ENCODE measurements around the gene MACO1. TPM values are rescaled to one million over a fixed set of nuclear protein-coding genes. Genes with fewer than 3 reads are reported as not detected.

MACO1 gene
- total RNA-seq, 1 donor from 2014 or later = 85.4 TPM

- peaks cover 12% of the 10 kb centered on the region for H3K27me3 Mint-ChIP-seq (ENCODE audit: unreplicated experiment)
- DNase-seq = no peak
- peaks cover 4% of the 10 kb centered on the region for H3K4me1 Mint-ChIP-seq (ENCODE audit: low read depth, unreplicated experiment)
- no peaks in the 10 kb centered on the region for H3K36me3 Mint-ChIP-seq (ENCODE audit: unreplicated experiment)
- peaks cover 2% of the 10 kb centered on the region for H3K9me3 Mint-ChIP-seq (ENCODE audit: unreplicated experiment)
- H3K27ac Mint-ChIP-seq (ENCODE audit: unreplicated experiment) = no peak overlapping the region
- H3K4me3 Mint-ChIP-seq (ENCODE audit: unreplicated experiment) = no peak overlapping the region
- no peak for TF ChIP-seq CTCF (IDR thresholded peaks at IDR 0.05; ENCODE audit: partially characterized antibody, unreplicated experiment)
Measured at GRCh38 chr1:25536124-25536523, 105.4 kb downstream of the MACO1 start.

GRCh38 chr1:25537153-25537831 lies 106.6 kb downstream of the MACO1 start:
- no peak for DNase-seq

GRCh38 chr1:25538191-25538767 lies 107.6 kb downstream of the MACO1 start:
- DNase-seq = no peak
- Mint-ChIP-seq H3K9me3 (ENCODE audit: unreplicated experiment) (peaks cover 2% of the 10 kb centered on the region), H3K27ac (ENCODE audit: unreplicated experiment) (no peak overlapping the region), H3K4me1 (ENCODE audit: low read depth, unreplicated experiment) (peaks cover 4% of the 10 kb centered on the region), H3K4me3 (ENCODE audit: unreplicated experiment) (no peak overlapping the region), H3K36me3 (ENCODE audit: unreplicated experiment) (no peaks in the 10 kb centered on the region), H3K27me3 (ENCODE audit: unreplicated experiment) (peaks cover 21% of the 10 kb centered on the region)
- no peak for TF ChIP-seq CTCF (IDR thresholded peaks at IDR 0.05; ENCODE audit: partially characterized antibody, unreplicated experiment)

More at GRCh38 chr1:25537153-25537831, 106.6 kb downstream of the MACO1 start:
- no peak overlapping the region for H3K27ac Mint-ChIP-seq (ENCODE audit: unreplicated experiment)
- peaks cover 16% of the 10 kb centered on the region for H3K27me3 Mint-ChIP-seq (ENCODE audit: unreplicated experiment)
- H3K9me3 Mint-ChIP-seq (ENCODE audit: unreplicated experiment) = peaks cover 2% of the 10 kb centered on the region
- no peak overlapping the region for H3K4me3 Mint-ChIP-seq (ENCODE audit: unreplicated experiment)
- no peaks in the 10 kb centered on the region for H3K36me3 Mint-ChIP-seq (ENCODE audit: unreplicated experiment)
- no peak for TF ChIP-seq CTCF (IDR thresholded peaks at IDR 0.05; ENCODE audit: partially characterized antibody, unreplicated experiment)
- H3K4me1 Mint-ChIP-seq (ENCODE audit: low read depth, unreplicated experiment) = peaks cover 4% of the 10 kb centered on the region

- Mint-ChIP-seq H3K27me3 (ENCODE audit: unreplicated experiment) (peaks cover 18% of the 10 kb centered on the region), H3K27ac (ENCODE audit: unreplicated experiment) (peak overlapping the region; percentile 43), H3K9me3 (ENCODE audit: unreplicated experiment) (peaks cover 2% of the 10 kb centered on the region), H3K4me1 (ENCODE audit: low read depth, unreplicated experiment) (peaks cover 4% of the 10 kb centered on the region), H3K4me3 (ENCODE audit: unreplicated experiment) (no peak overlapping the region), H3K36me3 (ENCODE audit: unreplicated experiment) (no peaks in the 10 kb centered on the region)
- peak; percentile 50 for DNase-seq
- TF ChIP-seq CTCF (IDR thresholded peaks at IDR 0.05; ENCODE audit: partially characterized antibody, unreplicated experiment) = no peak
Measured at GRCh38 chr1:25540750-25541342, 110.1 kb downstream of the MACO1 start.

- peaks cover 4% of the 10 kb centered on the region for H3K4me1 Mint-ChIP-seq (ENCODE audit: low read depth, unreplicated experiment)
- DNase-seq = no peak
- no peak overlapping the region for H3K4me3 Mint-ChIP-seq (ENCODE audit: unreplicated experiment)
- no peaks in the 10 kb centered on the region for H3K36me3 Mint-ChIP-seq (ENCODE audit: unreplicated experiment)
- peaks cover 16% of the 10 kb centered on the region for H3K27me3 Mint-ChIP-seq (ENCODE audit: unreplicated experiment)
- TF ChIP-seq CTCF (IDR thresholded peaks at IDR 0.05; ENCODE audit: partially characterized antibody, unreplicated experiment) = no peak
- peak overlapping the region; percentile 43 for H3K27ac Mint-ChIP-seq (ENCODE audit: unreplicated experiment)
- peaks cover 2% of the 10 kb centered on the region for H3K9me3 Mint-ChIP-seq (ENCODE audit: unreplicated experiment)
Measured at GRCh38 chr1:25541425-25541824, 110.7 kb downstream of the MACO1 start.
